MM.1S (cell line): ENCODE data around the gene ARHGEF10L.

ENCODE experiments used
- DNase-seq: peaks from one replicate; pipeline ENCODE4 v3.0.0-alpha.2; 2015
- H2AFZ ChIP-seq: fragments of 300-600 bp; sonication (generic); 2 replicates; pipeline ENCODE4 v1.6.0; 2016; ENCODE audit warnings: antibody characterized with exemption, low read length
- H3F3A ChIP-seq: fragments of 300-600 bp; sonication (generic); 2 replicates; pipeline ENCODE4 v1.6.1; 2016; ENCODE audit warnings: mild to moderate bottlenecking, antibody characterized with exemption, low read length, moderate library complexity, mixed read lengths; ENCODE audit not compliant: insufficient read depth
- H3K27ac ChIP-seq: fragments of 300-600 bp; sonication (generic); 2 replicates; pipeline ENCODE4 v1.5.1; 2016; ENCODE audit warnings: mild to moderate bottlenecking, low read length
- H3K27me3 ChIP-seq: fragments of 300-600 bp; sonication (generic); replicated peaks from 2 replicates; pipeline ENCODE4 v1.6.0; 2016; ENCODE audit warnings: low read length; ENCODE audit not compliant: insufficient read depth
- H3K36me3 ChIP-seq: fragments of 300-600 bp; sonication (generic); replicated peaks from 2 replicates; pipeline ENCODE4 v1.6.1; 2016; ENCODE audit warnings: mild to moderate bottlenecking, low read length, mixed read lengths; ENCODE audit not compliant: insufficient read depth
- H3K4me1 ChIP-seq: fragments of 300-600 bp; sonication (generic); 2 replicates; pipeline ENCODE4 v1.6.1; 2016; ENCODE audit warnings: low read length, mixed read lengths
- H3K4me2 ChIP-seq: fragments of 300-600 bp; sonication (generic); 2 replicates; pipeline ENCODE4 v1.6.0; 2016; ENCODE audit warnings: low read depth, low read length
- H3K4me3 ChIP-seq: fragments of 300-600 bp; sonication (generic); 2 replicates; pipeline ENCODE4 v1.5.1; 2016; ENCODE audit warnings: low read length, mixed read lengths
- H3K79me2 ChIP-seq: fragments of 300-600 bp; sonication (generic); 2 replicates; pipeline ENCODE4 v1.6.1; 2016; ENCODE audit warnings: mixed run types, low read length, mixed read lengths
- H3K9ac ChIP-seq: fragments of 300-600 bp; sonication (generic); 2 replicates; pipeline ENCODE4 v1.6.1; 2016; ENCODE audit warnings: low read length, mixed read lengths
- H3K9me2 ChIP-seq: fragments of 300-600 bp; sonication (generic); replicated peaks from 2 replicates; pipeline ENCODE4 v1.6.1; 2016; ENCODE audit warnings: mild to moderate bottlenecking, low read length, mixed read lengths; ENCODE audit not compliant: insufficient read depth
- H3K9me3 ChIP-seq: fragments of 300-600 bp; sonication (generic); replicated peaks from 2 replicates; pipeline ENCODE4 v1.6.1; 2016; ENCODE audit warnings: mild to moderate bottlenecking, low read length, mixed read lengths; ENCODE audit not compliant: insufficient read depth
- H4K20me1 ChIP-seq: fragments of 300-600 bp; sonication (generic); 2 replicates; pipeline ENCODE4 v1.6.1; 2016; ENCODE audit warnings: mild to moderate bottlenecking, low read length, moderate library complexity, mixed read lengths; ENCODE audit not compliant: insufficient read depth
- CTCF ChIP-seq: fragments of 300-600 bp; sonication (generic); IDR thresholded peaks from 2 replicates; pipeline ENCODE4 v1.5.1; 2016; ENCODE audit warnings: antibody characterized with exemption, low read length, mixed read lengths
- EZH2 ChIP-seq: fragments of 300-600 bp; sonication (generic); optimal IDR thresholded peaks from 2 replicates; pipeline ENCODE3; 2017; ENCODE audit warnings: low read depth, mild to moderate bottlenecking, antibody characterized with exemption, low read length, mixed read lengths
- EZH2phosphoT487 ChIP-seq: fragments of 300-600 bp; sonication (generic); IDR thresholded peaks from 2 replicates; pipeline ENCODE4 v1.6.1; 2018; ENCODE audit warnings: antibody characterized with exemption, low read length

The ARHGEF10L gene

GRCh38 chr1:17642943-17643342 lies 103.4 kb downstream of the ARHGEF10L start:
- Histone ChIP-seq H3K4me1 (no peaks in the 10 kb centered on the region), H4K20me1 (no peaks in the 10 kb centered on the region), H3K4me2 (no peak overlapping the region), H3K27me3 (peaks cover 97% of the 10 kb centered on the region), H3K9ac (no peak overlapping the region), H3K27ac (no peak overlapping the region), H3K9me3 (no peaks in the 10 kb centered on the region), H3K9me2 (no peaks in the 10 kb centered on the region), H3K79me2 (no peaks in the 10 kb centered on the region), H3F3A (no peaks in the 10 kb centered on the region), H3K4me3 (no peak overlapping the region), H3K36me3 (no peaks in the 10 kb centered on the region), H2AFZ (no peak overlapping the region)
- no peak for DNase-seq
- TF ChIP-seq CTCF (no peak), EZH2phosphoT487 (no peak), EZH2 (no peak)

- Histone ChIP-seq H3K4me1 (no peaks in the 10 kb centered on the region), H3K27me3 (peaks cover 97% of the 10 kb centered on the region), H3F3A (no peaks in the 10 kb centered on the region), H3K9me2 (no peaks in the 10 kb centered on the region), H3K9me3 (no peaks in the 10 kb centered on the region), H3K36me3 (no peaks in the 10 kb centered on the region), H2AFZ (no peak overlapping the region), H3K27ac (no peak overlapping the region), H4K20me1 (no peaks in the 10 kb centered on the region), H3K4me2 (no peak overlapping the region), H3K79me2 (no peaks in the 10 kb centered on the region), H3K4me3 (no peak overlapping the region), H3K9ac (no peak overlapping the region)
- TF ChIP-seq CTCF (no peak), EZH2 (no peak), EZH2phosphoT487 (no peak)
- no peak for DNase-seq
Observed at GRCh38 chr1:17643861-17644703, 104.6 kb downstream of the ARHGEF10L start.

- Histone ChIP-seq H3K79me2 (no peaks in the 10 kb centered on the region), H3K4me3 (no peak overlapping the region), H3K9me3 (no peaks in the 10 kb centered on the region), H4K20me1 (no peaks in the 10 kb centered on the region), H3K9ac (no peak overlapping the region), H3K27me3 (peaks cover 97% of the 10 kb centered on the region), H3F3A (no peaks in the 10 kb centered on the region), H3K27ac (no peak overlapping the region), H3K9me2 (no peaks in the 10 kb centered on the region), H3K36me3 (no peaks in the 10 kb centered on the region), H3K4me1 (no peaks in the 10 kb centered on the region), H2AFZ (no peak overlapping the region), H3K4me2 (no peak overlapping the region)
- DNase-seq = no peak
- TF ChIP-seq CTCF = no peak
- TF ChIP-seq EZH2 = no peak
Observed at GRCh38 chr1:17645068-17645911, 105.8 kb downstream of the ARHGEF10L start.
